SK-N-SH (cell line): ENCODE measurements around the gene CCDC154. TPM values are rescaled to one million over a fixed set of nuclear protein-coding genes. Genes with fewer than 3 reads are reported as not detected.

Source experiments
- CTCF ChIA-PET: fragments of 300-600, 350-600 bp; formaldehyde crosslinking; extraction: SDS; loops from one replicate; lab custom pipeline; 2021; lab: Yijun Ruan, JAX
- POLR2A ChIA-PET: fragments of 350-600 bp; sonication (Branson Sonifier 250); formaldehyde crosslinking; extraction: SDS; loops from one replicate; lab custom pipeline; 2020; ENCODE audit warnings: antibody characterized with exemption, inconsistent platforms; lab: Yijun Ruan, JAX
- DNase-seq: peaks from one replicate; pipeline ENCODE4 v3.0.0; 2012
- H2AFZ ChIP-seq: fragments of 200-600 bp; sonication (generic); 2 replicates; pipeline ENCODE4 v1.8.1; 2016; ENCODE audit warnings: antibody characterized with exemption, mild to moderate bottlenecking, low read depth
- H3F3A ChIP-seq: fragments of 200-600 bp; sonication (generic); replicated peaks from 2 replicates; pipeline ENCODE3; 2016; ENCODE audit warnings: antibody characterized with exemption, mild to moderate bottlenecking; ENCODE audit not compliant: insufficient read depth
- H3K27ac ChIP-seq, 2 experiments: fragments of 200-500 bp in 1 of 2; fragments of 200-600 bp in 1 of 2; sonication (Bioruptor generic) in 1 of 2; sonication (generic), shearing (Covaris generic) in 1 of 2; 2 replicates each; pipeline versions ENCODE4 v1.5.1 to v1.6.1; 2014 to 2016; ENCODE audit warnings: low read depth in 2 of 2, inconsistent platforms in 1 of 2, low read length in 1 of 2, mild to moderate bottlenecking in 1 of 2, mixed read lengths in 1 of 2
- H3K27me3 ChIP-seq: fragments of 200-600 bp; sonication (generic), shearing (Covaris generic); 2 replicates; pipeline ENCODE4 v1.6.1; 2016; ENCODE audit warnings: mixed run types; ENCODE audit not compliant: insufficient read depth
- H3K36me3 ChIP-seq, 2 experiments: fragments of 200-500 bp in 1 of 2; fragments of 200-600 bp in 1 of 2; sonication (Bioruptor generic) in 1 of 2; sonication (generic) in 1 of 2; replicated peaks in 1 of 2; 2 replicates each; pipeline versions ENCODE3 to v1.5.1; 2014 to 2016; ENCODE audit warnings: low read length in 1 of 2, mild to moderate bottlenecking in 1 of 2; ENCODE audit not compliant: insufficient read depth in 2 of 2, control insufficient read depth in 1 of 2
- H3K4me1 ChIP-seq, 2 experiments: fragments of 200-500 bp in 1 of 2; fragments of 200-600 bp in 1 of 2; sonication (Bioruptor generic) in 1 of 2; sonication (generic), shearing (Covaris generic) in 1 of 2; 2 replicates each; pipeline versions ENCODE4 v1.5.1 to v1.6.1; 2014 to 2016; ENCODE audit warnings: low read depth in 1 of 2, low read length in 1 of 2, mixed run types in 1 of 2; ENCODE audit not compliant: insufficient read depth in 2 of 2, control insufficient read depth in 1 of 2
- H3K4me2 ChIP-seq: fragments of 200-600 bp; sonication (generic), shearing (Covaris generic); 2 replicates; pipeline ENCODE4 v1.6.1; 2017; ENCODE audit warnings: mixed run types
- H3K4me3 ChIP-seq, 2 experiments: fragments of 200-500 bp in 1 of 2; fragments of 200-600 bp in 1 of 2; sonication (Bioruptor generic) in 1 of 2; sonication (generic), shearing (Covaris generic) in 1 of 2; 2 replicates each; pipeline versions ENCODE4 v1.5.1 to v1.8.1; 2014 to 2016; ENCODE audit warnings: low read depth in 2 of 2, inconsistent platforms in 1 of 2, low read length in 1 of 2, mild to moderate bottlenecking in 1 of 2, mixed read lengths in 1 of 2, moderate library complexity in 1 of 2
- H3K79me2 ChIP-seq: fragments of 200-600 bp; sonication (generic); 2 replicates; pipeline ENCODE4 v1.8.1; 2017; ENCODE audit warnings: mild to moderate bottlenecking; ENCODE audit not compliant: insufficient read depth
- H3K9ac ChIP-seq: fragments of 200-600 bp; sonication (generic); 2 replicates; pipeline ENCODE4 v1.6.1; 2017; ENCODE audit warnings: mixed run types
- H3K9me2 ChIP-seq: fragments of 200-600 bp; sonication (generic); 2 replicates; pipeline ENCODE4 v1.6.1; 2017; ENCODE audit warnings: mixed run types
- H3K9me3 ChIP-seq: fragments of 200-600 bp; sonication (generic); 2 replicates; pipeline ENCODE4 v1.6.1; 2017; ENCODE audit warnings: mixed run types, mild to moderate bottlenecking, moderate library complexity
- H4K20me1 ChIP-seq: fragments of 200-600 bp; sonication (generic); 2 replicates; pipeline ENCODE4 v1.6.1; 2017; ENCODE audit warnings: mild to moderate bottlenecking, mixed run types; ENCODE audit not compliant: insufficient read depth
- CTCF ChIP-seq: fragments of 200-600 bp; sonication (generic); IDR thresholded peaks from 2 replicates; pipeline ENCODE4 v1.6.1; 2017; ENCODE audit warnings: antibody characterized with exemption, mild to moderate bottlenecking, moderate library complexity
- EZH2phosphoT487 ChIP-seq: fragments of 200-600 bp; sonication (generic); IDR thresholded peaks from 2 replicates; pipeline ENCODE4 v1.6.1; 2017; ENCODE audit warnings: low read depth, mixed run types, mild to moderate bottlenecking, antibody characterized with exemption, moderate library complexity, borderline replicate concordance
- GABPA ChIP-seq: IDR thresholded peaks from 2 replicates; pipeline ENCODE4 v1.4.0; 2012; ENCODE audit warnings: low read depth, mild to moderate bottlenecking
- GATA2 ChIP-seq: sonication (generic); formaldehyde crosslinking; IDR thresholded peaks from 2 replicates; pipeline ENCODE4 v1.5.0; 2020; ENCODE audit warnings: mild to moderate bottlenecking, missing genetic modification reagents
- NFIC ChIP-seq: IDR thresholded peaks from 2 replicates; pipeline ENCODE4 v1.4.0; 2012; ENCODE audit warnings: borderline replicate concordance
- NRF1 ChIP-seq: IDR thresholded peaks from 2 replicates; pipeline ENCODE4 v1.6.1; 2012; ENCODE audit warnings: low read depth, mild to moderate bottlenecking, low read length
- PBX3 ChIP-seq: IDR thresholded peaks from 2 replicates; pipeline ENCODE4; 2012
- POLR2AphosphoS5 ChIP-seq: IDR thresholded peaks from 2 replicates; pipeline ENCODE4 v1.6.1; 2012; ENCODE audit warnings: low read depth, low read length
- RAD21 ChIP-seq: IDR thresholded peaks from 2 replicates; pipeline ENCODE4 v1.6.1; 2012; ENCODE audit warnings: mild to moderate bottlenecking, low read length
- RCOR1 ChIP-seq: fragments of 150-350 bp; IDR thresholded peaks from 2 replicates; pipeline ENCODE4 v1.6.1; 2017; ENCODE audit warnings: antibody characterized with exemption, low read length
- REST ChIP-seq: IDR thresholded peaks from 2 replicates; pipeline ENCODE4 v1.6.1; 2012; ENCODE audit warnings: mild to moderate bottlenecking, low read depth, low read length, moderate library complexity
- RFX5 ChIP-seq: IDR thresholded peaks from 2 replicates; pipeline ENCODE4 v1.6.1; 2012; ENCODE audit warnings: mild to moderate bottlenecking, improper control_type of control experiment, low read length
- RXRA ChIP-seq: IDR thresholded peaks from 2 replicates; pipeline ENCODE4 v1.4.0; 2012; ENCODE audit warnings: low read depth, mild to moderate bottlenecking, borderline replicate concordance
- SIN3A ChIP-seq: IDR thresholded peaks from 2 replicates; pipeline ENCODE4 v1.6.1; 2012; ENCODE audit warnings: low read depth, mild to moderate bottlenecking, low read length, moderate library complexity, borderline replicate concordance
- SMC3 ChIP-seq: IDR thresholded peaks from 2 replicates; pipeline ENCODE4 v1.6.1; 2012; ENCODE audit warnings: low read depth, low read length, improper control_type of control experiment
- TAF1 ChIP-seq: IDR thresholded peaks from 2 replicates; pipeline ENCODE4 v1.6.1; 2012; ENCODE audit warnings: low read depth, mild to moderate bottlenecking, low read length, moderate library complexity, borderline replicate concordance
- TEAD4 ChIP-seq: IDR thresholded peaks from 2 replicates; pipeline ENCODE4 v1.4.0; 2012; ENCODE audit warnings: mild to moderate bottlenecking, borderline replicate concordance; ENCODE audit not compliant: insufficient read depth
- USF1 ChIP-seq: IDR thresholded peaks from 2 replicates; pipeline ENCODE4 v1.4.0; 2012; ENCODE audit warnings: low read depth, borderline replicate concordance
- USF2 ChIP-seq: fragments of 150-350 bp; IDR thresholded peaks from 2 replicates; pipeline ENCODE4 v1.6.1; 2017; ENCODE audit warnings: antibody characterized with exemption, low read length, low read depth, borderline replicate concordance
- YY1 ChIP-seq: IDR thresholded peaks from 2 replicates; pipeline ENCODE4 v1.4.0; 2012; ENCODE audit warnings: low read depth, mild to moderate bottlenecking
- ZBTB33 ChIP-seq: IDR thresholded peaks from 2 replicates; pipeline ENCODE4 v1.4.0; 2012; ENCODE audit warnings: low read depth, borderline replicate concordance
- WGBS: methylation state at CpG from one replicate; pipeline ENCODE4 v1.1.6; 2017; ENCODE audit warnings: low lambda C conversion rate; 5-methylcytosine and 5-hydroxymethylcytosine counted together
- polyA plus RNA-seq, 3 experiments: library from polyadenylated mRNA; depleted of rRNA; stranded (reverse); fragments of >200 nt; gene quantifications; 2 replicates each; pipeline ENCODE4 v1.2.3, GENCODE V29; 2012

Gene CCDC154
- polyA plus RNA-seq, 1 of the 3 experiments (the other 2 are of a cell fraction) = 0.35 TPM

GRCh38 chr16:1390239-1390779 lies 54.0 kb downstream of the CCDC154 start (continued):
- TF ChIP-seq TAF1 = no peak
- no peak for TF ChIP-seq PBX3

- no peaks in the 10 kb centered on the region for H3K4me1 ChIP-seq
- 96% methylated on average over 4 of the region's 7 CpGs for WGBS
- H3K4me2 ChIP-seq = no peak overlapping the region
- no peaks in the 10 kb centered on the region for H3F3A ChIP-seq
- H3K27me3 ChIP-seq = no peaks in the 10 kb centered on the region
- H3K4me3 ChIP-seq = no peak overlapping the region
- H3K9me3 ChIP-seq = no peaks in the 10 kb centered on the region
- H4K20me1 ChIP-seq = no peaks in the 10 kb centered on the region
- H3K9ac ChIP-seq = no peak overlapping the region
- H3K79me2 ChIP-seq = no peaks in the 10 kb centered on the region
- no peak overlapping the region for H3K27ac ChIP-seq
- no peak overlapping the region for H2AFZ ChIP-seq
- no peak for TF ChIP-seq SMC3
- TF ChIP-seq TEAD4 = no peak
- TF ChIP-seq RCOR1 = no peak
- no peak for TF ChIP-seq USF1
- TF ChIP-seq POLR2AphosphoS5 = no peak
- TF ChIP-seq RAD21 = no peak
- TF ChIP-seq YY1 = no peak
- TF ChIP-seq ZBTB33 = no peak
- no peak for TF ChIP-seq REST
- no peak for TF ChIP-seq NFIC
- TF ChIP-seq USF2 = no peak
- TF ChIP-seq NRF1 = no peak
- no peak for TF ChIP-seq GATA2 (CRISPR knock-in tag)
- no peak for TF ChIP-seq EZH2phosphoT487
- no peak for TF ChIP-seq RXRA
- no peak for TF ChIP-seq CTCF
- TF ChIP-seq SIN3A = no peak
- no peak for TF ChIP-seq RFX5
- TF ChIP-seq GABPA = no peak
- H3K36me3 ChIP-seq = peaks cover 0 to 6% of the 10 kb centered on the region in 2 experiments
- DNase-seq = no peak
- H3K9me2 ChIP-seq = no peaks in the 10 kb centered on the region
- ChIA-PET POLR2A (no interaction called here), CTCF (interaction anchor here (1.7 kb wide), 1 partner anchor 26 kb away, joined by 4 read pairs; no protein-coding TSS in a partner anchor)
Observed at GRCh38 chr16:1389762-1390161, 54.6 kb downstream of the CCDC154 start.
